ENCODE results near the gene DLL4. TPM values are rescaled to one million over a fixed set of nuclear protein-coding genes. Genes with fewer than 3 reads are reported as not detected.

DLL4 gene
- 0.63 TPM for polyA plus RNA-seq (2013, experiment 1 of 4)
- polyA plus RNA-seq (2013, experiment 2 of 4) = 0.25 TPM
- 0.69 TPM for polyA plus RNA-seq (2013, experiment 3 of 4)
- 0.45 TPM for polyA plus RNA-seq (2013, experiment 4 of 4)

DNA sequence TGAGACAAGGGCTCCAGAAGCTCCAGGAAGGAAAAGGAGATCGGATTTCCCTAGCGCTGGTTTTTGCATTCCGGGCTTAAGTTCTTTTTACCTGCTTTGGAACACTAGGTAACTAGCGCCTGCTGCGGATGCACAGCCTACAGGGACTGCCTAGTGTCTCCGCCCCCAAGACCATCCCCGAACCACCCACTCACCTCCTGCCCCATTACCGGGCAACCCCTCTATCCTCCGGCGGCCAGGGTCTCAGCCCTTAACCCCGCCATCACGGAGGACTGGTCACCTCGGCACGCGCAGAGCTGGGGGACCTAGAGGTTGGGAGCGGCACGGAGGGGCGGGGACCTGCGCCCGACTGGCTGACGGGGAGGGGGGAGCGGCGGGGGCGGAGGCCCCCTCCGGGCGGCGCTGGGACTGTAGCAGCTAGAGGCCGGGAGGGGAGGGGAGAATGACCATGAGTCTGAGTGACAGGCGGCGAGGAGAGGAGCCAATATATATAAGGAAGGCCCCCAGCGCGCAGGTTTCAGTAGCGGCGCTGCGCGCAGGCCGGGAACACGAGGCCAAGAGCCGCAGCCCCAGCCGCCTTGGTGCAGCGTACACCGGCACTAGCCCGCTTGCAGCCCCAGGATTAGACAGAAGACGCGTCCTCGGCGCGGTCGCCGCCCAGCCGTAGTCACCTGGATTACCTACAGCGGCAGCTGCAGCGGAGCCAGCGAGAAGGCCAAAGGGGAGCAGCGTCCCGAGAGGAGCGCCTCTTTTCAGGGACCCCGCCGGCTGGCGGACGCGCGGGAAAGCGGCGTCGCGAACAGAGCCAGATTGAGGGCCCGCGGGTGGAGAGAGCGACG, at the start of gene DLL4:
DLL4 (plus strand) TSS at position 520 of the 839 bp plus-strand sequence. CDS start 329 bp downstream, outside the sequence.
- Histone ChIP-seq H3K4me3 (ENCODE audit: insufficient read depth, low read depth, low read length) (peak within 1 kb of the TSS; percentile 29), H3K27ac (ENCODE audit: insufficient read depth, low read depth, low read length, poor library complexity, severe bottlenecking) (no peak within 1 kb of the TSS), H3K9me3 (ENCODE audit: control insufficient read depth, low read length) (no peaks in the 10 kb centered on the region), H3K36me3 (ENCODE audit: control insufficient read depth, insufficient read depth, low read length) (no peaks in the 10 kb centered on the region), H3K4me1 (ENCODE audit: control insufficient read depth, insufficient read depth, low read length) (peaks cover 54% of the 10 kb centered on the region), H3K27me3 (ENCODE audit: control insufficient read depth, insufficient read depth, low read length, poor library complexity, severe bottlenecking) (peaks cover 98% of the 10 kb centered on the region)
- 1% methylated on average over 71 of the region's 71 CpGs for WGBS, 2 experiments

DNA sequence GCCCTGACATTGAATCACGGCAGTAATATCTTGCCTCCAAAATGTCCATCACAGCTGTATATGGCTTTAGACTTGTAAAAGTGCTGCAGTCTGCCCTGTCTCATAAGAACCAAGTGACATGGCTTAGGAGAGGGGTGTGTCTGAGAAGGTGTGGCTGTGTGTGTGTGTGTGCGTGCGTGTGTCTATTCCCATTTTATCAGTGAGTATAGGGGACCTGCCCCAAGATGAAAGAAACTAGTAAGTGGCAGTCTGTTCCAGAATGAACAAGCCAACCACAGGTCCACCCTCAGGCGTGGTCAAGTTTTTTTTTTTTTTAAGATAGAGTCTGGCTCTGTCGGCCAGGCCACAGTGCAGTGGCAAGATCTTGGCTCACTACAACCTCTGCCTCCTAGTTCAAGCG, 49.5 kb upstream of the DLL4 start:
- WGBS, 2 experiments = 92 to 95% methylated on average over 6 of the region's 6 CpGs
- Histone ChIP-seq H3K4me3 (ENCODE audit: insufficient read depth, low read depth, low read length) (no peak overlapping the region), H3K9me3 (ENCODE audit: control insufficient read depth, low read length) (no peaks in the 10 kb centered on the region), H3K4me1 (ENCODE audit: control insufficient read depth, insufficient read depth, low read length) (no peaks in the 10 kb centered on the region), H3K36me3 (ENCODE audit: control insufficient read depth, insufficient read depth, low read length) (no peaks in the 10 kb centered on the region), H3K27me3 (ENCODE audit: control insufficient read depth, insufficient read depth, low read length, poor library complexity, severe bottlenecking) (peaks cover 4% of the 10 kb centered on the region), H3K27ac (ENCODE audit: insufficient read depth, low read depth, low read length, poor library complexity, severe bottlenecking) (no peak overlapping the region)

DNA sequence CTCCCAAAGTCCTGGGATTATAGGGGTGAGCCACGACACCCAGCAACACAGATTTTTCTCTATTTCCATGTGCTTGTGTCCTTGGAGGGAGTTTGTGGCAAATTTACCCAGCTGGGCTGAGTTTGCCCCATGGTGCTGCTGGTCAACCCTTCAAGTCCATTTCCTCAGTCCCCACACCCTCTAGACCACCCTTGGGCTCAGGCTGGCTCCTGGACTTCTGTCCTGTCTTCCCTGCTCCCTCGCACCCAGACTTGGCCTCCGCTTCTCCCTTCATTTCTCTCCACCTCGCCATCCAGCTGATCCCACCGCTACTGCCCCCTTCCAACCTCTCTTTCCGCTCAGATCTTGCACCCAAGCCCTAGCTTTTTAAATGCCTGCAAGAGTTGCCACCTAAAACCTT, 47.8 kb upstream of the DLL4 start:
- H3K27me3 ChIP-seq (ENCODE audit: control insufficient read depth, insufficient read depth, low read length, poor library complexity, severe bottlenecking) = no peaks in the 10 kb centered on the region
- no peaks in the 10 kb centered on the region for H3K9me3 ChIP-seq (ENCODE audit: control insufficient read depth, low read length)
- 94% methylated on average over 6 of the region's 6 CpGs for WGBS, 2 experiments
- H3K27ac ChIP-seq (ENCODE audit: insufficient read depth, low read depth, low read length, poor library complexity, severe bottlenecking) = no peak overlapping the region
- no peaks in the 10 kb centered on the region for H3K36me3 ChIP-seq (ENCODE audit: control insufficient read depth, insufficient read depth, low read length)
- H3K4me1 ChIP-seq (ENCODE audit: control insufficient read depth, insufficient read depth, low read length) = no peaks in the 10 kb centered on the region
- no peak overlapping the region for H3K4me3 ChIP-seq (ENCODE audit: insufficient read depth, low read depth, low read length)

DNA sequence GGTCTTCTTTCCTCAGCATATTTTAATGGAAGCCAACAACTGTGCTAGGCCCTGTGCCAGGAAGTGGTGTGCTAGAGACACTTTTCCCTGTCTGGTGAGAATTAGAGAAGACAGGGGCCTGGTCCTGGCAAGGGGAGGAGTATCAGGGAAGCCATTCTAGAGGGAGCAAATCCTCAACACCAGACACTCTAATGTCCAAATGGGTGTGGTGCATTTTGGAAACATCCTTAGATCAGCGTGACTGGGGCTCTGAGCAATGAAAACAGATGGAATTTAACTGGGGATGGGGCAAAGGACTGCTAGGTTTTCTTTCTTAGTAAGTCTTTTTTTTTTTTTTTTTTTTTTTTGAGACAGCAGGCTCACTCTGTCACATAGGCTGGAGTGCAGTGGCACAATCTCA, 42.6 kb upstream of the DLL4 start:
- H3K9me3 ChIP-seq (ENCODE audit: control insufficient read depth, low read length) = no peaks in the 10 kb centered on the region
- H3K4me3 ChIP-seq (ENCODE audit: insufficient read depth, low read depth, low read length) = no peak overlapping the region
- H3K27ac ChIP-seq (ENCODE audit: insufficient read depth, low read depth, low read length, poor library complexity, severe bottlenecking) = no peak overlapping the region
- no peaks in the 10 kb centered on the region for H3K36me3 ChIP-seq (ENCODE audit: control insufficient read depth, insufficient read depth, low read length)
- 85 to 93% methylated on average over 1 of the region's 1 CpG for WGBS, 2 experiments
- H3K27me3 ChIP-seq (ENCODE audit: control insufficient read depth, insufficient read depth, low read length, poor library complexity, severe bottlenecking) = no peaks in the 10 kb centered on the region
- H3K4me1 ChIP-seq (ENCODE audit: control insufficient read depth, insufficient read depth, low read length) = no peaks in the 10 kb centered on the region

DNA sequence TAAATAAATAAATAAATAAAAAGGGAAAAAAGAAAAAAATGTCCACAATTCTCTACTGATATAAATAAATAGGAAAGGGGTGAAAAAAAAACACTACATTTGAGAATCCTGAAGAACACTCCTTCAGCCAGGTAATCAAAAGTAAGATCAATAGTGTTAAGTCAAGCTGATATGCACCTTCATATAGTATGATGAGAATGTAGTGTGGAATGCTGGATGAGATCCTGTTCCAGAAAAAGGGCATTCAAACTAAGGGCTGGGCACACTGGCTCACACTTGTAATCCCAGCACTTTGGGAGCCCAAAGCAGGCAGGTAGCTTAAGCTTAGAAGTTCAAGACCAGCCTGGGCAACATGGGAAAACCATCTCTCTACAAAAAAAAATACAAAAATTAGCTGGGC, 40.0 kb upstream of the DLL4 start:
- Histone ChIP-seq H3K36me3 (ENCODE audit: control insufficient read depth, insufficient read depth, low read length) (no peaks in the 10 kb centered on the region), H3K9me3 (ENCODE audit: control insufficient read depth, low read length) (no peaks in the 10 kb centered on the region), H3K4me1 (ENCODE audit: control insufficient read depth, insufficient read depth, low read length) (no peaks in the 10 kb centered on the region)

DNA sequence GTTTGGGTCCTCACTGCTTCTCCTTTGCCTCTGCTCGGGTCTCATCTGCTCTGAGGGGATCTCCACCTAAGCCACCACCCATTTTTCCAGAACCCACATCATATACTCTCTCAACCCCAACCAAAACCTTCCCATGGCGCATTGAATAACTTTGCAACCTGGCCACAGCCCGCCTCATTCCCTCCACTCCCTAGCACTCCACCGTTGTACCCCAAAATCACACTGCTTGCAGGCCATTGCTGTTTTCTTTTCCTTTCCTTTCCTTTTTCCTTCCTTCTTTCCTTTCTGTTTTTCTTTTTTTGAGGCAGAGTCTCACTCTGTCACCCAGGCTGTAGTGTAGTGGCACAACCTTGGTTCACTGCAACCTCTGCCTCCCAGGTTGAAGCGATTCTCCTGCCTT, 38.0 kb upstream of the DLL4 start:
- Histone ChIP-seq H3K27me3 (ENCODE audit: control insufficient read depth, insufficient read depth, low read length, poor library complexity, severe bottlenecking) (peaks cover 17% of the 10 kb centered on the region), H3K9me3 (ENCODE audit: control insufficient read depth, low read length) (no peaks in the 10 kb centered on the region), H3K4me1 (ENCODE audit: control insufficient read depth, insufficient read depth, low read length) (no peaks in the 10 kb centered on the region), H3K36me3 (ENCODE audit: control insufficient read depth, insufficient read depth, low read length) (no peaks in the 10 kb centered on the region), H3K4me3 (ENCODE audit: insufficient read depth, low read depth, low read length) (no peak overlapping the region), H3K27ac (ENCODE audit: insufficient read depth, low read depth, low read length, poor library complexity, severe bottlenecking) (no peak overlapping the region)
- 89 to 91% methylated on average over 5 of the region's 5 CpGs for WGBS, 2 experiments

More for the DNA sequence above, 40.0 kb upstream of the DLL4 start:
- H3K27ac ChIP-seq (ENCODE audit: insufficient read depth, low read depth, low read length, poor library complexity, severe bottlenecking) = no peak overlapping the region
- peaks cover 17% of the 10 kb centered on the region for H3K27me3 ChIP-seq (ENCODE audit: control insufficient read depth, insufficient read depth, low read length, poor library complexity, severe bottlenecking)
- no peak overlapping the region for H3K4me3 ChIP-seq (ENCODE audit: insufficient read depth, low read depth, low read length)

DNA sequence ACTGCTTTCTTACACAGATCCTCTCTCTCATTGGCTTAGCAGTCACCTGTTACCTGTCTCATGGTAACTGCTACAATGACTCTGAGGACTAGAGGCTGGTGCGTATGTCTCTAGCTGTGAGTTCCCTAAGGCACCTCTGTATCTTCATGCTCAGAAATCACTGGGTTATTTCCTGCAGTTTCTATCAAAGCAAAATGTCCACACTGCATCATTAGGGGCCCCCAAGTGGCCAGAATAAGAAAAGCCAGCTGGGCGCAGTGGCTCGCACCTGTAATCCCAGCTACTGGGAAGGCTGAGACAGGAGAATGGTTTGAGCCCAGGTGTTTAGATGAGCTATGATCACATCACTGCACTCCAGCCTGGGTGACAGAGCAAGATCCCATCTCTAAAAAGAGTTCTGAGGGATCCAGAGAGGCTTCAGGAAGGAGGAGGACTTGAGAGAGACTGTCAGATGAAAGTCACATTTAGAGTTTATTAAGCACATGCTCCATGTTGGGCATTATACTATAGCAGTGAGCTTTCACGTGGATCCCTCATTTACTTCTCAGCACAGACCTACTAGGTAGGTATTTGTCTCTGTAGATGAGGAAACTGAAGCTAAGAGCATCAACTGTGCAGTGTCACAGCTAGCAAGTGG, 37.2 kb upstream of the DLL4 start:
- Histone ChIP-seq H3K27ac (ENCODE audit: insufficient read depth, low read depth, low read length, poor library complexity, severe bottlenecking) (no peak overlapping the region), H3K9me3 (ENCODE audit: control insufficient read depth, low read length) (no peaks in the 10 kb centered on the region), H3K4me1 (ENCODE audit: control insufficient read depth, insufficient read depth, low read length) (no peaks in the 10 kb centered on the region), H3K4me3 (ENCODE audit: insufficient read depth, low read depth, low read length) (no peak overlapping the region), H3K27me3 (ENCODE audit: control insufficient read depth, insufficient read depth, low read length, poor library complexity, severe bottlenecking) (peaks cover 17% of the 10 kb centered on the region), H3K36me3 (ENCODE audit: control insufficient read depth, insufficient read depth, low read length) (no peaks in the 10 kb centered on the region)
- 37 to 43% methylated on average over 4 of the region's 4 CpGs for WGBS, 2 experiments

DNA sequence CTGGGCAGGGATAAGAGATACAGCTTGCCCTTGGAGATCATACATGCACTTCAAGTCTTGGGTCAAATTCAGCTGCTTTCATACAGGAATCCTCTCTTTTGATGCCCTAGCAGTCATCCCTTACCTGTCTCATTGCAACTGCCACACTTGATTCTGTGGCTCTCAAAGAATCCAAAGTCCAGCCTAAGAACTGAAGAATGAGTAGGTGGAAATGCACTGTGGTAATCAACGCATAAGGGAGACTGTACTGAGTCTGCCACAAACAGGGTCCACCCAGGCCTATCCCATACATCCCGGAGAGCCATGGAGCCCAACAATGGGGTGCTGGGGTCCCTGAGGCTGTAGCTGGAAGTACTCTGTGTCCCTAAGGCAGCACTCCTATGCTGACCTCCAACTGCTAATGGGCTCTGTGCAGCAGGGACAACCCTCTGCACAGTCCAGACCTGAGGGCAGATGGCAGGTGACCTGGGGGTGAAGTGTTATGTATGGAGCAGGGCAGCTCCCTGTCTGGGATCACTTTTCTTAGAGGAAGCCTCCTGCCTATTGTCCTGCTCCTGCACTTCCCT, 36.6 kb upstream of the DLL4 start:
- Histone ChIP-seq H3K4me1 (ENCODE audit: control insufficient read depth, insufficient read depth, low read length) (no peaks in the 10 kb centered on the region), H3K4me3 (ENCODE audit: insufficient read depth, low read depth, low read length) (no peak overlapping the region), H3K27ac (ENCODE audit: insufficient read depth, low read depth, low read length, poor library complexity, severe bottlenecking) (no peak overlapping the region), H3K36me3 (ENCODE audit: control insufficient read depth, insufficient read depth, low read length) (peaks cover 6% of the 10 kb centered on the region), H3K27me3 (ENCODE audit: control insufficient read depth, insufficient read depth, low read length, poor library complexity, severe bottlenecking) (peaks cover 17% of the 10 kb centered on the region), H3K9me3 (ENCODE audit: control insufficient read depth, low read length) (no peaks in the 10 kb centered on the region)
- 91 to 92% methylated on average over 2 of the region's 2 CpGs for WGBS, 2 experiments

DNA sequence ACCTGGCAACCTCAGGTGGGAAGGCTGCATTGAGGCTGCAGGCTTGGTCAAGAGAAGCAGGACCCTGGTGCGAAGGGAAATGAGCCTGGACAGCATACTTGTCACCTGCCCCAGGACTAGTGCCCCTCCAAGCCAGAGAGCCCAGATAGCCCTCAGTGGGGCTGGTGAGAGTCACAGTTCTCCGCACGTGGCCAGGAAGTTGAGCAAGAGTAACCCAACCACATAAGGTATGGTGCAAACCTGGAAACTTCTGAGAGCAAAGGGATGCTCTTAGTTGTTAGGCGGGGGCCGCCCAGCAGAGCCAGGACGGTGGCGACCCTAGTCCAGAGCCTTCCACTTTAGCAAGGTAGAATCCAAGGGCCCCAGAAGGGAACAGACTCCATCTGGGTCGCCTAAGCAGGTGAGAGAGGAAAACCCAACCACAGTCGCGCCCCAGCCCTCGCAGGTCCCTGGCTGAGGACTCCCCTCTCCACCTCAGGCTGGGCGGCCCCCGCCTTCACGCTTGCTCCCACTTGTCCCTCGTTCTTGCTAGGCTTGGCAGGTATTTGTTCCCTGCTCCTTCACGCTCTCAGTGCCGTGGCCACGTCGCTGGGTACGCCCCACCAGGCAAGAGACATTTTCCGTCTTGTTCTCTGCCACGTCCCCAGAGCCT, 36.0 kb upstream of the DLL4 start:
- H3K4me1 ChIP-seq (ENCODE audit: control insufficient read depth, insufficient read depth, low read length) = no peaks in the 10 kb centered on the region
- peaks cover 10% of the 10 kb centered on the region for H3K36me3 ChIP-seq (ENCODE audit: control insufficient read depth, insufficient read depth, low read length)
- no peaks in the 10 kb centered on the region for H3K9me3 ChIP-seq (ENCODE audit: control insufficient read depth, low read length)
- peaks cover 17% of the 10 kb centered on the region for H3K27me3 ChIP-seq (ENCODE audit: control insufficient read depth, insufficient read depth, low read length, poor library complexity, severe bottlenecking)
- H3K4me3 ChIP-seq (ENCODE audit: insufficient read depth, low read depth, low read length) = no peak overlapping the region
- 92% methylated on average over 22 of the region's 22 CpGs for WGBS, 2 experiments
- no peak overlapping the region for H3K27ac ChIP-seq (ENCODE audit: insufficient read depth, low read depth, low read length, poor library complexity, severe bottlenecking)

All from ectodermal cell (in vitro differentiated cells).